ENCODE results near the gene LGALS12. TPM values are rescaled to one million over a fixed set of nuclear protein-coding genes. Genes with fewer than 3 reads are reported as not detected.

Gene LGALS12
- polyA plus RNA-seq, 3 donors = 6.8 to 16.3 (median 13.5) TPM

- intact Hi-C loops (cut with micrococcal nuclease) = no loop called here
- Histone ChIP-seq H3K27ac (ENCODE audit: low read depth in 1 of 2, low read length in 2 of 2) (no peak overlapping the region), H3K36me3 (replicated peaks in 1 of 2; ENCODE audit: control insufficient read depth in 1 of 2, insufficient read depth in 2 of 2, low read length in 2 of 2) (no peaks in the 10 kb centered on the region), H2AFZ (ENCODE audit: insufficient read depth, low read depth, low read length, poor library complexity, severe bottlenecking) (no peak overlapping the region), H4K20me1 (ENCODE audit: insufficient read depth, low read length) (no peaks in the 10 kb centered on the region), H3K4me3 (replicated peaks in 1 of 3; ENCODE audit: low read depth in 2 of 3, low read length in 3 of 3) (no peak overlapping the region), H3K4me2 (replicated peaks; ENCODE audit: extremely low read depth, low read length, poor library complexity, severe bottlenecking) (peak overlapping the region; percentile 83), H3K79me2 (ENCODE audit: insufficient read depth, low read length) (no peaks in the 10 kb centered on the region), H3K4me1 (ENCODE audit: control insufficient read depth in 1 of 2, insufficient read depth in 2 of 2, low read length in 2 of 2) (peaks cover 36 to 40% of the 10 kb centered on the region in 2 donors), H3K27me3 (ENCODE audit: control insufficient read depth in 2 of 2, insufficient read depth in 2 of 2, low read length in 2 of 2) (peaks cover 11 to 26% of the 10 kb centered on the region in 2 donors), H3K9ac (ENCODE audit: insufficient read depth, low read length, poor library complexity, severe bottlenecking) (no peak overlapping the region), H3K9me3 (replicated peaks in 1 of 2; ENCODE audit: control insufficient read depth in 1 of 2, insufficient read depth in 1 of 2, low read length in 2 of 2) (peaks cover 0 to 11% of the 10 kb centered on the region in 2 donors)
- TF ChIP-seq CTCF (IDR thresholded peaks at IDR 0.05) = no peak
- Mint-ChIP-seq H3K36me3 (peaks cover 1 to 11% of the 10 kb centered on the region in 2 donors), H3K4me1 (peaks cover 39% of the 10 kb centered on the region), H3K27ac (no peak overlapping the region), H3K9me3 (peaks cover 12 to 24% (median 15%) of the 10 kb centered on the region in 7 donors), H3K4me3 (peak overlapping the region in 1 of 2 donors; percentile 83), H3K27me3 (ENCODE audit: low read depth in 3 of 3) (peaks cover 15 to 35% (median 18%) of the 10 kb centered on the region in 3 donors)
- 43% methylated on average over 2 of the region's 3 CpGs for WGBS (ENCODE audit: insufficient coverage)
- DNase-seq = no peak
Observed at GRCh38 chr11:63489879-63490278, 16.0 kb upstream of the LGALS12 start.

- WGBS (ENCODE audit: insufficient coverage) = 15% methylated on average over 48 of the region's 60 CpGs
- Histone ChIP-seq H3K4me3 (replicated peaks in 1 of 3; ENCODE audit: low read depth in 2 of 3, low read length in 3 of 3) (peak within 1 kb of the TSS; percentile 29 to 74 (median 58)), H3K9ac (ENCODE audit: insufficient read depth, low read length, poor library complexity, severe bottlenecking) (peak within 1 kb of the TSS; percentile 46), H3K9me3 (replicated peaks in 1 of 2; ENCODE audit: control insufficient read depth in 1 of 2, insufficient read depth in 1 of 2, low read length in 2 of 2) (peaks cover 0 to 3% of the 10 kb centered on the region in 2 donors), H3K4me2 (replicated peaks; ENCODE audit: extremely low read depth, low read length, poor library complexity, severe bottlenecking) (peak within 1 kb of the TSS; percentile 83), H3K4me1 (ENCODE audit: control insufficient read depth in 1 of 2, insufficient read depth in 2 of 2, low read length in 2 of 2) (peaks cover 36 to 40% of the 10 kb centered on the region in 2 donors), H3K27ac (ENCODE audit: low read depth in 1 of 2, low read length in 2 of 2) (no peak within 1 kb of the TSS), H3K36me3 (replicated peaks in 1 of 2; ENCODE audit: control insufficient read depth in 1 of 2, insufficient read depth in 2 of 2, low read length in 2 of 2) (no peaks in the 10 kb centered on the region), H4K20me1 (ENCODE audit: insufficient read depth, low read length) (no peaks in the 10 kb centered on the region), H2AFZ (ENCODE audit: insufficient read depth, low read depth, low read length, poor library complexity, severe bottlenecking) (peak within 1 kb of the TSS; percentile 74), H3K27me3 (ENCODE audit: control insufficient read depth in 2 of 2, insufficient read depth in 2 of 2, low read length in 2 of 2) (peaks cover 11 to 26% of the 10 kb centered on the region in 2 donors), H3K79me2 (ENCODE audit: insufficient read depth, low read length) (no peaks in the 10 kb centered on the region)
- no peak for TF ChIP-seq CTCF (IDR thresholded peaks at IDR 0.05)
- DNase-seq = peak in 1 of 3 donors; percentile 21
- H3K27ac Mint-ChIP-seq = peak within 1 kb of the TSS in 3 of 7 donors; percentile 63 to 83 (median 82)
- H3K9me3 Mint-ChIP-seq = peaks cover 3 to 16% (median 7%) of the 10 kb centered on the region in 7 donors
- H3K4me1 Mint-ChIP-seq = peaks cover 39% of the 10 kb centered on the region
- peaks cover 0 to 9% of the 10 kb centered on the region in 2 donors for H3K36me3 Mint-ChIP-seq
- peaks cover 15 to 31% (median 18%) of the 10 kb centered on the region in 3 donors for H3K27me3 Mint-ChIP-seq (ENCODE audit: low read depth in 3 of 3)
- H3K4me3 Mint-ChIP-seq = peak within 1 kb of the TSS; percentile 89 to 98
- intact Hi-C loops (cut with micrococcal nuclease) = no loop called here
Observed at GRCh38 chr11:63490551-63491239, 15.2 kb upstream of the LGALS12 start, which contains the start of gene PLAAT5. Gene PLAAT5 (minus strand): TSS chr11:63491167. CDS start chr11:63491034, 133 bp downstream.

All from CD14-positive monocyte (primary cell).